GM19372 (cell line): ENCODE measurements around the gene ATG16L2.
"Not testable (repeated sequence)": the region's sequence is repeated elsewhere in the genome, so short reads cannot be mapped to it uniquely, and the experiment has no call there.

ENCODE experiments used
- ATAC-seq: cut with Tn5 transposase; IDR thresholded peaks from one replicate; pipeline ENCODE4 v1.9.1; 2021; ENCODE audit warnings: mild to moderate bottlenecking, low read depth, moderate library complexity; ENCODE audit not compliant: unreplicated experiment

The ATG16L2 gene

GRCh38 chr11:72799441-72799840, 14.8 kb upstream of the ATG16L2 start:
- ATAC-seq: no peak

- no peak for ATAC-seq
Observed at GRCh38 chr11:72802822-72803221, 11.4 kb upstream of the ATG16L2 start.

- ATAC-seq: no peak
Observed at GRCh38 chr11:72805216-72805615, 9.0 kb upstream of the ATG16L2 start.

- not testable (repeated sequence) for ATAC-seq
Observed at GRCh38 chr11:72806378-72806777, 7.8 kb upstream of the ATG16L2 start.

GRCh38 chr11:72807021-72807693, 7.1 kb upstream of the ATG16L2 start:
- ATAC-seq: no peak

- ATAC-seq: no peak
Observed at GRCh38 chr11:72807792-72808191, 6.4 kb upstream of the ATG16L2 start.

GRCh38 chr11:72808331-72808798, 5.8 kb upstream of the ATG16L2 start:
- ATAC-seq: no peak

- ATAC-seq: not testable (repeated sequence)
Observed at GRCh38 chr11:72811686-72812085, 2.5 kb upstream of the ATG16L2 start.

- ATAC-seq: no peak
Observed at GRCh38 chr11:72812604-72812966, 1.6 kb upstream of the ATG16L2 start.

GRCh38 chr11:72812967-72813739, 1.1 kb upstream of the ATG16L2 start:
- ATAC-seq: no peak

- ATAC-seq: peak; percentile 46
Observed at GRCh38 chr11:72813740-72814285, 398 bp upstream of the ATG16L2 start.

GRCh38 chr11:72815110-72815618, 953 bp downstream of the ATG16L2 start:
- ATAC-seq: no peak

- ATAC-seq: no peak
Observed at GRCh38 chr11:72816404-72816990, 2.3 kb downstream of the ATG16L2 start.

GRCh38 chr11:72817966-72818365, 3.8 kb downstream of the ATG16L2 start:
- ATAC-seq: no peak

GRCh38 chr11:72818971-72819370, 4.8 kb downstream of the ATG16L2 start:
- no peak for ATAC-seq

- ATAC-seq: no peak
Observed at GRCh38 chr11:72820439-72821139, 6.4 kb downstream of the ATG16L2 start.

GRCh38 chr11:72821221-72821919, 7.2 kb downstream of the ATG16L2 start:
- no peak for ATAC-seq

GRCh38 chr11:72821920-72822799, 7.9 kb downstream of the ATG16L2 start:
- peak; percentile 68 for ATAC-seq
